Stimulated activated CD4-positive, alpha-beta T cell treated with anti-CD3 and anti-CD28 coated beads, Interleukin-1b, Interleukin-23, amount 100 ng/mL, for 1 hour (primary cell): ENCODE data around the gene POLR2E.

Experiments
- DNase-seq, 2 donors: peaks; one replicate each; pipeline ENCODE4 v3.0.0-alpha.2; 2020; ENCODE audit warnings: low read depth in 2 of 2

The POLR2E gene

GRCh38 chr19:1080360-1081161 lies 14.6 kb downstream of the POLR2E start:
- no peak for DNase-seq

GRCh38 chr19:1079566-1080111 lies 15.5 kb downstream of the POLR2E start:
- DNase-seq: no peak

- DNase-seq: peak; percentile 76 to 84
These were observed 18.2 kb downstream of the POLR2E start for GRCh38 chr19:1076951-1077350.

GRCh38 chr19:1076046-1076386 lies 19.2 kb downstream of the POLR2E start:
- DNase-seq: no peak

- peak; percentile 67 to 92 for DNase-seq
These were observed 20.5 kb downstream of the POLR2E start for GRCh38 chr19:1074544-1075283.

- no peak for DNase-seq
These were observed 21.1 kb downstream of the POLR2E start for GRCh38 chr19:1073956-1074517.

- DNase-seq: no peak
These were observed 21.9 kb downstream of the POLR2E start for GRCh38 chr19:1073063-1073955.

GRCh38 chr19:1072371-1073015 lies 22.7 kb downstream of the POLR2E start:
- no peak for DNase-seq

GRCh38 chr19:1070931-1071791 lies 24.0 kb downstream of the POLR2E start:
- no peak for DNase-seq

- DNase-seq: no peak
These were observed 24.6 kb downstream of the POLR2E start for GRCh38 chr19:1070576-1070930.

GRCh38 chr19:1069009-1069779 lies 26.0 kb downstream of the POLR2E start:
- DNase-seq: peak in 1 of 2 donors; percentile 48

- no peak for DNase-seq
These were observed 26.9 kb downstream of the POLR2E start for GRCh38 chr19:1068009-1069001.

- no peak for DNase-seq
These were observed 27.7 kb downstream of the POLR2E start for GRCh38 chr19:1067341-1067957.

GRCh38 chr19:1066748-1067340 lies 28.3 kb downstream of the POLR2E start, which contains the start of gene ARHGAP45:
ARHGAP45 (plus strand) TSS chr19:1067167; CDS start chr19:1067406, 239 bp downstream.
- peak; percentile 58 for DNase-seq

GRCh38 chr19:1066251-1066747 lies 28.9 kb downstream of the POLR2E start:
- DNase-seq: no peak

- DNase-seq: no peak
These were observed 29.5 kb downstream of the POLR2E start for GRCh38 chr19:1065606-1066109.
